Pancreas (tissue), 10 donors: ENCODE measurements around the gene CFAP141. TPM values are rescaled to one million over a fixed set of nuclear protein-coding genes. Genes with fewer than 3 reads are reported as not detected.

Experiments used
- ATAC-seq, 4 donors: fragments of 200-7000 bp; cut with Tn5 transposase; one replicate each; pipeline versions ENCODE4 v1.8.0 to v1.9.1; 2020; ENCODE audit warnings: mild to moderate bottlenecking in 4 of 4, moderate library complexity in 4 of 4
- DNase-seq, 6 donors: peaks; one replicate each; pipeline ENCODE4 v3.0.0-alpha.2; 2020
- FAIRE-seq: peaks from 2 replicates; lab custom pipeline; 2012; peaks lifted over from hg19 to GRCh38; lab: Jason Lieb, UNC
- H3K27ac ChIP-seq, 4 donors: fragments of 200-600 bp; sonication (generic); 1 replicate in 3 of 4; 2 replicates in 1 of 4; pipeline versions ENCODE4 v1.5.0 to v1.8.0; 2020
- H3K27me3 ChIP-seq, 4 donors: fragments of 200-600 bp; one replicate each; pipeline ENCODE4 v1.8.0; 2021
- H3K36me3 ChIP-seq, 3 donors: fragments of 200-600 bp; sonication (generic) in 1 of 3; one replicate each; pipeline versions ENCODE4 v1.5.0 to v1.8.0; 2020 to 2021
- H3K4me1 ChIP-seq, 3 donors: fragments of 200-600 bp; one replicate each; pipeline ENCODE4 v1.8.0; 2021
- H3K4me3 ChIP-seq, 4 donors: fragments of 200-600 bp; sonication (generic) in 2 of 4; one replicate each; pipeline versions ENCODE4 v1.5.0 to v1.8.0; 2020 to 2021
- H3K9me3 ChIP-seq, 4 donors: fragments of 200-600 bp; one replicate each; pipeline ENCODE4 v1.8.0; 2021
- WGBS, 2 donors: extraction: QIAGEN DNeasy Blood & Tissue Kit; methylation state at CpG; one replicate each; pipeline ENCODE4 v1.1.7; 2013; 5-methylcytosine and 5-hydroxymethylcytosine counted together
- intact Hi-C, 3 donors: fragments of 100-400 bp; cut with DNase I; formaldehyde crosslinking; loops; one replicate each; pipeline versions ENCODE4 v1.11.1 to v1.14.2; 2022
- polyA plus RNA-seq, 2 donors: library from polyadenylated mRNA; stranded (reverse); fragments of 200-250 nt; gene quantifications; one replicate each; pipeline ENCODE4 v1.2.3, GENCODE V29; 2013
- total RNA-seq, 6 donors: library from RNA; stranded (reverse); fragmentation: NEBNext Ultra II Directional in 4 of 6; extraction: Animal tissue kit (Norgen Biotek cat#: 25700) in 4 of 6; gene quantifications; one replicate each; pipeline versions ENCODE4 v1.2.1 to v1.2.4, GENCODE V29; 2021 to 2023
- TF ChIP-seq, protein P1 (sequence below), 4 donors: fragments of 200-600 bp; sonication (generic) in 3 of 4; IDR thresholded peaks; one replicate each; pipeline versions ENCODE4 v1.5.0 to v1.8.0; 2021; ENCODE audit warnings: antibody characterized with exemption in 4 of 4
- donor health status: healthy with polysubstance abuse.
- donor health status: DM: no; HTN: no; CAD: no; lungs with moderate emphysema.
- donor health status: DM: no; HTN: no; CAD: no.
- donor health status: control.
- donor health status: control.
- donor health status: Bipolar disorder and iron deficiency.
- donor health status: DM: yes; HTN: yes; CAD: no.
- donor health status: DM: no; HTN: no; CAD: no.
- donor health status: DM: no; HTN: no; CAD: no.
- donor health status: DM: yes; HTN: yes; CAD: no.

CFAP141 gene
- total and polyA plus RNA-seq, 8 donors = 0.52 TPM; not detected in 7

- Histone ChIP-seq H3K4me3 (no peak overlapping the region), H3K27me3 (no peaks in the 10 kb centered on the region), H3K27ac (no peak overlapping the region), H3K36me3 (no peaks in the 10 kb centered on the region), H3K4me1 (peaks cover 8 to 22% (median 13%) of the 10 kb centered on the region in 3 donors), H3K9me3 (no peaks in the 10 kb centered on the region)
- intact Hi-C loops = no loop called here
- DNase-seq (no peak), FAIRE-seq (no peak), ATAC-seq (no peak)
- TF ChIP-seq, protein P1, sequence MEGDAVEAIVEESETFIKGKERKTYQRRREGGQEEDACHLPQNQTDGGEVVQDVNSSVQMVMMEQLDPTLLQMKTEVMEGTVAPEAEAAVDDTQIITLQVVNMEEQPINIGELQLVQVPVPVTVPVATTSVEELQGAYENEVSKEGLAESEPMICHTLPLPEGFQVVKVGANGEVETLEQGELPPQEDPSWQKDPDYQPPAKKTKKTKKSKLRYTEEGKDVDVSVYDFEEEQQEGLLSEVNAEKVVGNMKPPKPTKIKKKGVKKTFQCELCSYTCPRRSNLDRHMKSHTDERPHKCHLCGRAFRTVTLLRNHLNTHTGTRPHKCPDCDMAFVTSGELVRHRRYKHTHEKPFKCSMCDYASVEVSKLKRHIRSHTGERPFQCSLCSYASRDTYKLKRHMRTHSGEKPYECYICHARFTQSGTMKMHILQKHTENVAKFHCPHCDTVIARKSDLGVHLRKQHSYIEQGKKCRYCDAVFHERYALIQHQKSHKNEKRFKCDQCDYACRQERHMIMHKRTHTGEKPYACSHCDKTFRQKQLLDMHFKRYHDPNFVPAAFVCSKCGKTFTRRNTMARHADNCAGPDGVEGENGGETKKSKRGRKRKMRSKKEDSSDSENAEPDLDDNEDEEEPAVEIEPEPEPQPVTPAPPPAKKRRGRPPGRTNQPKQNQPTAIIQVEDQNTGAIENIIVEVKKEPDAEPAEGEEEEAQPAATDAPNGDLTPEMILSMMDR (IDR thresholded peaks at IDR 0.05) = no peak
- 0 to 6% methylated on average over 1 of the region's 1 CpG for WGBS, 2 donors
Measured at GRCh38 chr1:154190550-154190949, 15.6 kb downstream of the CFAP141 start.

GRCh38 chr1:154186852-154187501 is 19.2 kb downstream of the CFAP141 start:
- H3K4me1 ChIP-seq = peaks cover 0 to 18% (median 4%) of the 10 kb centered on the region in 3 donors
- no peak for DNase-seq
- whole genome bisulfite sequencing, 2 donors = 7 to 13% methylated on average over 2 of the region's 2 CpGs
- intact Hi-C loops = no loop called here
- H3K9me3 ChIP-seq = no peaks in the 10 kb centered on the region
- peak overlapping the region in 3 of 4 donors; percentile 35 to 45 (median 42) for H3K27ac ChIP-seq
- no peaks in the 10 kb centered on the region for H3K36me3 ChIP-seq
- ATAC-seq = peak in 3 of 4 donors; percentile 21 to 36 (median 24)
- FAIRE-seq = no peak
- H3K27me3 ChIP-seq = no peaks in the 10 kb centered on the region
- TF ChIP-seq, protein P1 (IDR thresholded peaks at IDR 0.05) = no peak
- no peak overlapping the region for H3K4me3 ChIP-seq

- intact Hi-C loops = no loop called here
- ATAC-seq (peak; percentile 30 to 59 (median 42)), FAIRE-seq (no peak), DNase-seq (peak; percentile 63 to 81 (median 70))
- WGBS, 2 donors = 10 to 15% methylated on average over 1 of the region's 1 CpG
- Histone ChIP-seq H3K9me3 (no peaks in the 10 kb centered on the region), H3K4me3 (no peak overlapping the region), H3K27me3 (no peaks in the 10 kb centered on the region), H3K27ac (peak overlapping the region in 2 of 4 donors; percentile 35 to 42), H3K36me3 (no peaks in the 10 kb centered on the region), H3K4me1 (peaks cover 0 to 24% (median 12%) of the 10 kb centered on the region in 3 donors)
- TF ChIP-seq, protein P1 (IDR thresholded peaks at IDR 0.05) = peak; percentile 22 to 61 (median 36)
Measured at GRCh38 chr1:154186177-154186576, 20.0 kb downstream of the CFAP141 start.

GRCh38 chr1:154183046-154183915 is 22.9 kb downstream of the CFAP141 start:
- H3K36me3 ChIP-seq = no peaks in the 10 kb centered on the region
- ATAC-seq = peak; percentile 88 to 95 (median 94)
- FAIRE-seq = no peak
- 4 to 7% methylated on average over 32 to 41 of the region's 41 CpGs for WGBS, 2 donors
- H3K4me3 ChIP-seq = peak overlapping the region; percentile 56 to 96 (median 78)
- no peaks in the 10 kb centered on the region for H3K9me3 ChIP-seq
- DNase-seq = peak; percentile 96 to 99 (median 98)
- no peaks in the 10 kb centered on the region for H3K27me3 ChIP-seq
- TF ChIP-seq, protein P1 (IDR thresholded peaks at IDR 0.05) = no peak
- intact Hi-C loops = no loop called here
- peaks cover 23 to 45% (median 41%) of the 10 kb centered on the region in 3 donors for H3K4me1 ChIP-seq
- peak overlapping the region; percentile 70 to 90 (median 80) for H3K27ac ChIP-seq
